HepG2 (cell line): ENCODE measurements around the gene BMPR2. TPM values are rescaled to one million over a fixed set of nuclear protein-coding genes. Genes with fewer than 3 reads are reported as not detected.

Experiments
- ARID2 ChIP-seq: sonication (generic); formaldehyde crosslinking; IDR thresholded peaks from 2 replicates; pipeline ENCODE4 v1.8.1; 2022; ENCODE audit warnings: mild to moderate bottlenecking, missing genetic modification reagents, borderline replicate concordance
- MTF2 ChIP-seq: sonication (generic); formaldehyde crosslinking; IDR thresholded peaks from 2 replicates; pipeline ENCODE4 v1.5.0; 2020; ENCODE audit warnings: missing genetic modification reagents, borderline replicate concordance
- PHF20 ChIP-seq: sonication (generic); formaldehyde crosslinking; IDR thresholded peaks from 2 replicates; pipeline ENCODE4 v1.5.0; 2020; ENCODE audit warnings: mild to moderate bottlenecking, missing genetic modification reagents
- RXRB ChIP-seq: IDR thresholded peaks from 2 replicates; pipeline ENCODE4 v1.6.1; 2016; ENCODE audit warnings: borderline replicate concordance, missing genetic modification reagents, missing compliant biosample characterization
- ZBTB7A ChIP-seq: sonication (generic); formaldehyde crosslinking; IDR thresholded peaks from 2 replicates; pipeline ENCODE4 v1.8.0; 2022; ENCODE audit warnings: mild to moderate bottlenecking, missing genetic modification reagents
- ZNF343 ChIP-seq: sonication (generic); formaldehyde crosslinking; IDR thresholded peaks from 2 replicates; pipeline ENCODE4 v1.4.0; 2020; ENCODE audit warnings: mild to moderate bottlenecking, missing genetic modification reagents
- ZNF570 ChIP-seq: sonication (generic); formaldehyde crosslinking; IDR thresholded peaks from 2 replicates; pipeline ENCODE4 v1.4.0; 2020; ENCODE audit warnings: mild to moderate bottlenecking, missing genetic modification reagents, borderline replicate concordance
- polyA plus RNA-seq, 8 experiments: library from polyadenylated mRNA; depleted of rRNA in 3 of 8; stranded (reverse) in 7 of 8; unstranded in 1 of 8; fragments of >200 nt; fragmentation: Illumina TruSeq in 4 of 8; extraction: Trizol in 4 of 8; gene quantifications; 2 replicates each; pipeline versions ENCODE4 v1.2.1 to v1.2.3, GENCODE V29; 2011 to 2016; ENCODE audit warnings: low read depth in 4 of 8, missing spikeins in 1 of 8, mixed read lengths in 1 of 8; ENCODE audit not compliant: insufficient read depth in 1 of 8
- total RNA-seq, 5 experiments: library from RNA; depleted of rRNA; stranded (reverse); fragments of >200 nt; fragmentation: Illumina TruSeq; extraction: Trizol; gene quantifications; 2 replicates each; pipeline ENCODE4 v1.2.3, GENCODE V29; 2016; ENCODE audit warnings: low read depth in 1 of 5
- TF ChIP-seq, protein P1 (sequence below): IDR thresholded peaks from 2 replicates; pipeline ENCODE4 v1.6.1; 2016
- TF ChIP-seq, protein P2 (sequence below): sonication (generic); formaldehyde crosslinking; IDR thresholded peaks from 2 replicates; pipeline ENCODE4 v1.4.0; 2020; ENCODE audit warnings: mild to moderate bottlenecking, missing genetic modification reagents
- TF ChIP-seq, protein P3 (sequence below): sonication (generic); formaldehyde crosslinking; IDR thresholded peaks from 2 replicates; pipeline ENCODE4 v1.9.0; 2021; ENCODE audit warnings: missing genetic modification reagents, borderline replicate concordance
- TF ChIP-seq, protein P4 (sequence below), 2 experiments: fragments of 450-650 bp in 1 of 2; sonication (generic) in 1 of 2; formaldehyde crosslinking; IDR thresholded peaks; 2 replicates each; pipeline versions ENCODE4 v1.5.0 to v1.8.0; 2020 to 2022; ENCODE audit warnings: mild to moderate bottlenecking in 1 of 2, missing genetic modification reagents in 1 of 2
- TF ChIP-seq, protein P5 (sequence below): sonication (generic); formaldehyde crosslinking; IDR thresholded peaks from 2 replicates; pipeline ENCODE4 v1.4.0; 2020; ENCODE audit warnings: missing genetic modification reagents
- TF ChIP-seq, protein P6 (sequence below): sonication (generic); formaldehyde crosslinking; IDR thresholded peaks from 2 replicates; pipeline ENCODE4 v1.8.0; 2022; ENCODE audit warnings: mild to moderate bottlenecking, missing genetic modification reagents; ENCODE audit not compliant: insufficient replicate concordance

The BMPR2 gene
- total and polyA plus RNA-seq, 2 of the 13 experiments (the other 11 are each of a cell fraction or from before 2014, with no cell fraction given): 5.5 to 10.3 TPM

DNA sequence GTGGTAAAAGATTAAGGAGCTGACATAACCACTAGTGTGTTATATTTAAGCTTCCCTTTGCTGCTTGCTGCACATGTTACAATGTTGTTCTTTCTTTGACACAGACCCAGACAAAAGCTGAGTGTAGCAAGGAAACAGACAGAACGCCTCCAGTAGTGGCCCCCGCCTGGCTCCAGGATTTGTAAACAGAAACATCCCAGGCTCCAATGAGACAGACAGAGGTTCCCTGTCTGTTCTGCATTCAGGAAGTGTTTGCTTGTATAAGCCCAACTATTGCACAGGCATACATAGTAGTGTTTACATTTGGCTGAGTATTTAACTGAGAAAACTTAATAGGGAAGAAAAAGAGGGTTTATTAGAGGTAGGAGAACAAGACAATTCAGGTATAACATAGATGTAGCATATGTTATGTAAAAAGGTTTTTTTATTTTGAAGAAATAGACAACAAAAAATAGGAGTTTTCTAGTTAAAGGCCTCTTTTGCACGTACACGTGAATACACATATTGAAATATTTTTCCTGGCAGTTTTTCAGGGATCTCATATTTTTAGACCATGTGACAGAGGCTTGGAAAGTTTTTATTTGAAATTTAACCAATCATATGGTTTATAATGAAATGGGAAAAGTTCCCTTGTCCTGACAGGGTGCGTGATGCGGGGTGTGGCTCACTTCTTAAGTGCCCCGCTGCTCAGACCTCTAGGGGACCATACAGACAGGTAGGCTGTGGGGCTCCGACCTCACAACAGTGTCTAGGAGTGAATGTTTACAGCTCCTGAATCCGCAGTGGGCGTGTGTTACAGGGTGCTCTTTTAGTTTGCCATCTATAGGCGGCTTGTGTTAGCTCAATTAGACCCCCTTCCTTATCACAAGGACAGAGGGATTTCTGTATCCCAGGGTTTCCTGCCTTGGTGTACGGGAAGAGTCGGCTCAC is 118.4 kb downstream of the BMPR2 start (continued):
- TF ChIP-seq, protein P1, sequence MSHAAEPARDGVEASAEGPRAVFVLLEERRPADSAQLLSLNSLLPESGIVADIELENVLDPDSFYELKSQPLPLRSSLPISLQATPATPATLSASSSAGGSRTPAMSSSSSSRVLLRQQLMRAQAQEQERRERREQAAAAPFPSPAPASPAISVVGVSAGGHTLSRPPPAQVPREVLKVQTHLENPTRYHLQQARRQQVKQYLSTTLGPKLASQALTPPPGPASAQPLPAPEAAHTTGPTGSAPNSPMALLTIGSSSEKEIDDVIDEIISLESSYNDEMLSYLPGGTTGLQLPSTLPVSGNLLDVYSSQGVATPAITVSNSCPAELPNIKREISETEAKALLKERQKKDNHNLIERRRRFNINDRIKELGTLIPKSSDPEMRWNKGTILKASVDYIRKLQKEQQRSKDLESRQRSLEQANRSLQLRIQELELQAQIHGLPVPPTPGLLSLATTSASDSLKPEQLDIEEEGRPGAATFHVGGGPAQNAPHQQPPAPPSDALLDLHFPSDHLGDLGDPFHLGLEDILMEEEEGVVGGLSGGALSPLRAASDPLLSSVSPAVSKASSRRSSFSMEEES (CRISPR knock-in tag): 0 out of 2 replicates have a peak, but pooled peaks have one; percentile 42
- TF ChIP-seq PHF20 (CRISPR knock-in tag) (no peak), ZNF343 (CRISPR knock-in tag) (no peak), ZNF570 (no peak), ZBTB7A (CRISPR knock-in tag) (no peak), MTF2 (CRISPR knock-in tag) (no peak), RXRB (peak; percentile 72), ARID2 (CRISPR knock-in tag) (peak; percentile 56; the same call in 1 of the 2 replicates)
- TF ChIP-seq, protein P2, sequence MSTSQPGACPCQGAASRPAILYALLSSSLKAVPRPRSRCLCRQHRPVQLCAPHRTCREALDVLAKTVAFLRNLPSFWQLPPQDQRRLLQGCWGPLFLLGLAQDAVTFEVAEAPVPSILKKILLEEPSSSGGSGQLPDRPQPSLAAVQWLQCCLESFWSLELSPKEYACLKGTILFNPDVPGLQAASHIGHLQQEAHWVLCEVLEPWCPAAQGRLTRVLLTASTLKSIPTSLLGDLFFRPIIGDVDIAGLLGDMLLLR (CRISPR knock-in tag): no peak
- TF ChIP-seq, protein P3, sequence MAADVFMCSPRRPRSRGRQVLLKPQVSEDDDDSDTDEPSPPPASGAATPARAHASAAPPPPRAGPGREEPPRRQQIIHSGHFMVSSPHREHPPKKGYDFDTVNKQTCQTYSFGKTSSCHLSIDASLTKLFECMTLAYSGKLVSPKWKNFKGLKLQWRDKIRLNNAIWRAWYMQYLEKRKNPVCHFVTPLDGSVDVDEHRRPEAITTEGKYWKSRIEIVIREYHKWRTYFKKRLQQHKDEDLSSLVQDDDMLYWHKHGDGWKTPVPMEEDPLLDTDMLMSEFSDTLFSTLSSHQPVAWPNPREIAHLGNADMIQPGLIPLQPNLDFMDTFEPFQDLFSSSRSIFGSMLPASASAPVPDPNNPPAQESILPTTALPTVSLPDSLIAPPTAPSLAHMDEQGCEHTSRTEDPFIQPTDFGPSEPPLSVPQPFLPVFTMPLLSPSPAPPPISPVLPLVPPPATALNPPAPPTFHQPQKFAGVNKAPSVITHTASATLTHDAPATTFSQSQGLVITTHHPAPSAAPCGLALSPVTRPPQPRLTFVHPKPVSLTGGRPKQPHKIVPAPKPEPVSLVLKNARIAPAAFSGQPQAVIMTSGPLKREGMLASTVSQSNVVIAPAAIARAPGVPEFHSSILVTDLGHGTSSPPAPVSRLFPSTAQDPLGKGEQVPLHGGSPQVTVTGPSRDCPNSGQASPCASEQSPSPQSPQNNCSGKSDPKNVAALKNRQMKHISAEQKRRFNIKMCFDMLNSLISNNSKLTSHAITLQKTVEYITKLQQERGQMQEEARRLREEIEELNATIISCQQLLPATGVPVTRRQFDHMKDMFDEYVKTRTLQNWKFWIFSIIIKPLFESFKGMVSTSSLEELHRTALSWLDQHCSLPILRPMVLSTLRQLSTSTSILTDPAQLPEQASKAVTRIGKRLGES (CRISPR knock-in tag): no peak
- TF ChIP-seq, protein P4, sequence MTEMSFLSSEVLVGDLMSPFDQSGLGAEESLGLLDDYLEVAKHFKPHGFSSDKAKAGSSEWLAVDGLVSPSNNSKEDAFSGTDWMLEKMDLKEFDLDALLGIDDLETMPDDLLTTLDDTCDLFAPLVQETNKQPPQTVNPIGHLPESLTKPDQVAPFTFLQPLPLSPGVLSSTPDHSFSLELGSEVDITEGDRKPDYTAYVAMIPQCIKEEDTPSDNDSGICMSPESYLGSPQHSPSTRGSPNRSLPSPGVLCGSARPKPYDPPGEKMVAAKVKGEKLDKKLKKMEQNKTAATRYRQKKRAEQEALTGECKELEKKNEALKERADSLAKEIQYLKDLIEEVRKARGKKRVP (CRISPR knock-in tag; IDR thresholded peaks at IDR 0.05): peak in 1 of 2 experiments; percentile 84; a peak in 2 of 4 replicates
- TF ChIP-seq, protein P5, sequence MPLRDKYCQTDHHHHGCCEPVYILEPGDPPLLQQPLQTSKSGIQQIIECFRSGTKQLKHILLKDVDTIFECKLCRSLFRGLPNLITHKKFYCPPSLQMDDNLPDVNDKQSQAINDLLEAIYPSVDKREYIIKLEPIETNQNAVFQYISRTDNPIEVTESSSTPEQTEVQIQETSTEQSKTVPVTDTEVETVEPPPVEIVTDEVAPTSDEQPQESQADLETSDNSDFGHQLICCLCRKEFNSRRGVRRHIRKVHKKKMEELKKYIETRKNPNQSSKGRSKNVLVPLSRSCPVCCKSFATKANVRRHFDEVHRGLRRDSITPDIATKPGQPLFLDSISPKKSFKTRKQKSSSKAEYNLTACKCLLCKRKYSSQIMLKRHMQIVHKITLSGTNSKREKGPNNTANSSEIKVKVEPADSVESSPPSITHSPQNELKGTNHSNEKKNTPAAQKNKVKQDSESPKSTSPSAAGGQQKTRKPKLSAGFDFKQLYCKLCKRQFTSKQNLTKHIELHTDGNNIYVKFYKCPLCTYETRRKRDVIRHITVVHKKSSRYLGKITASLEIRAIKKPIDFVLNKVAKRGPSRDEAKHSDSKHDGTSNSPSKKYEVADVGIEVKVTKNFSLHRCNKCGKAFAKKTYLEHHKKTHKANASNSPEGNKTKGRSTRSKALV (CRISPR knock-in tag): peak; percentile 52; the same call in 1 of the 2 replicates
- TF ChIP-seq, protein P6, sequence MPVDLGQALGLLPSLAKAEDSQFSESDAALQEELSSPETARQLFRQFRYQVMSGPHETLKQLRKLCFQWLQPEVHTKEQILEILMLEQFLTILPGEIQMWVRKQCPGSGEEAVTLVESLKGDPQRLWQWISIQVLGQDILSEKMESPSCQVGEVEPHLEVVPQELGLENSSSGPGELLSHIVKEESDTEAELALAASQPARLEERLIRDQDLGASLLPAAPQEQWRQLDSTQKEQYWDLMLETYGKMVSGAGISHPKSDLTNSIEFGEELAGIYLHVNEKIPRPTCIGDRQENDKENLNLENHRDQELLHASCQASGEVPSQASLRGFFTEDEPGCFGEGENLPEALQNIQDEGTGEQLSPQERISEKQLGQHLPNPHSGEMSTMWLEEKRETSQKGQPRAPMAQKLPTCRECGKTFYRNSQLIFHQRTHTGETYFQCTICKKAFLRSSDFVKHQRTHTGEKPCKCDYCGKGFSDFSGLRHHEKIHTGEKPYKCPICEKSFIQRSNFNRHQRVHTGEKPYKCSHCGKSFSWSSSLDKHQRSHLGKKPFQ: no peak
